ENCODE results near the gene C10orf95. TPM values are rescaled to one million over a fixed set of nuclear protein-coding genes. Genes with fewer than 3 reads are reported as not detected.
A peak's percentile ranks its signal among the peaks of the same experiment; 100 is the strongest.

The C10orf95 gene
- total and polyA plus RNA-seq, 2 of the 13 experiments (the other 11 are each of a cell fraction or from before 2014, with no cell fraction given) = 0.05 to 0.07 TPM

GRCh38 chr10:102422545-102423129 is 28.7 kb downstream of the C10orf95 start (continued):
- TF ChIP-seq TFDP2 (CRISPR knock-in tag; IDR thresholded peaks at IDR 0.05) (peak; percentile 90), SMYD3 (CRISPR knock-in tag; IDR thresholded peaks at IDR 0.05) (no peak), ZNF280D (CRISPR knock-in tag; IDR thresholded peaks at IDR 0.05) (peak; percentile 64; the same call in 1 of the 2 replicates), MAFG (CRISPR knock-in tag; IDR thresholded peaks at IDR 0.05) (no peak), MAFK (conservative IDR thresholded peaks at IDR 0.05 in 1 of 2, IDR thresholded peaks at IDR 0.05 in 1 of 2; ENCODE audit: low read length in 2 of 2) (no peak), ZNF407 (CRISPR knock-in tag; IDR thresholded peaks at IDR 0.05; ENCODE audit: not compliant biosample characterization) (no peak), MTA3 (CRISPR knock-in tag; IDR thresholded peaks at IDR 0.05) (no peak), THAP7 (CRISPR knock-in tag; IDR thresholded peaks at IDR 0.05) (peak; percentile 72; the same call in 1 of the 2 replicates), ZNF281 (CRISPR knock-in tag; IDR thresholded peaks at IDR 0.05; ENCODE audit: borderline replicate concordance) (no peak; the same call in 1 of the 2 replicates), ZNF331 (CRISPR knock-in tag; IDR thresholded peaks at IDR 0.05) (peak; percentile 88; the same call in 1 of the 2 replicates), SP140L (CRISPR knock-in tag; IDR thresholded peaks at IDR 0.05; ENCODE audit: borderline replicate concordance) (0 out of 2 replicates have a peak, but pooled peaks have one; percentile 84)
